Coronary artery (tissue), 2 donors: ENCODE measurements around the gene CENPN.

ENCODE experiments used
- DNase-seq: peaks from one replicate; pipeline ENCODE4 v3.0.0-alpha.2; 2017; ENCODE audit warnings: low spot score
- H3K27ac ChIP-seq, 2 donors: fragments of 200-600 bp; sonication (generic); one replicate each; pipeline ENCODE4 v1.5.1; 2016 to 2019
- H3K4me3 ChIP-seq: fragments of 200-600 bp; sonication (generic); 2 replicates; pipeline ENCODE4 v1.5.1; 2016; ENCODE audit warnings: mild to moderate bottlenecking, moderate library complexity
- CTCF ChIP-seq: fragments of 200-600 bp; sonication (generic); IDR thresholded peaks from one replicate; pipeline ENCODE4 v1.5.1; 2019; ENCODE audit warnings: antibody characterized with exemption

CENPN gene

GRCh38 chr16:81004646-81005353, 2.2 kb upstream of the CENPN start:
- TF ChIP-seq CTCF = no peak
- no peak for DNase-seq
- peak overlapping the region; percentile 93 for H3K4me3 ChIP-seq
- peak overlapping the region; percentile 30 to 54 for H3K27ac ChIP-seq

- no peak for DNase-seq
- no peak for TF ChIP-seq CTCF
- peak overlapping the region; percentile 93 for H3K4me3 ChIP-seq
- peak overlapping the region; percentile 95 to 99 for H3K27ac ChIP-seq
Measured at GRCh38 chr16:81005610-81006161, 1.3 kb upstream of the CENPN start.

GRCh38 chr16:81006211-81006812, 702 bp upstream of the CENPN start:
- Histone ChIP-seq H3K27ac (peak overlapping the region; percentile 95 to 99), H3K4me3 (peak overlapping the region; percentile 93)
- no peak for TF ChIP-seq CTCF
- DNase-seq = peak; percentile 85

- TF ChIP-seq CTCF = no peak
- H3K27ac ChIP-seq = no peak overlapping the region
- no peak for DNase-seq
Measured at GRCh38 chr16:81008505-81008789, 1.4 kb downstream of the CENPN start.

GRCh38 chr16:81012974-81013373, 6.0 kb downstream of the CENPN start:
- Histone ChIP-seq H3K27ac (no peak overlapping the region), H3K4me3 (no peak overlapping the region)
- no peak for DNase-seq
- no peak for TF ChIP-seq CTCF

More at GRCh38 chr16:81008505-81008789, 1.4 kb downstream of the CENPN start:
- H3K4me3 ChIP-seq = peak overlapping the region; percentile 93

- DNase-seq = no peak
- H3K27ac ChIP-seq = no peak overlapping the region
- no peak overlapping the region for H3K4me3 ChIP-seq
- no peak for TF ChIP-seq CTCF
Measured at GRCh38 chr16:81014672-81015071, 7.7 kb downstream of the CENPN start.

- no peak for DNase-seq
- no peak for TF ChIP-seq CTCF
- H3K4me3 ChIP-seq = no peak overlapping the region
- no peak overlapping the region for H3K27ac ChIP-seq
Measured at GRCh38 chr16:81018496-81018895, 11.5 kb downstream of the CENPN start.
